Keratinocyte (primary cell): ENCODE measurements around the gene LRRN2. TPM values are rescaled to one million over a fixed set of nuclear protein-coding genes. Genes with fewer than 3 reads are reported as not detected.

ENCODE experiments used
- DNase-seq: peaks from one replicate; pipeline ENCODE4 v3.0.0-alpha.2; 2011; ENCODE audit warnings: low read depth, missing footprints, low spot score
- FAIRE-seq: peaks from 2 replicates; lab custom pipeline; 2011; peaks lifted over from hg19 to GRCh38; lab: Jason Lieb, UNC
- H2AFZ ChIP-seq: 2 replicates; pipeline ENCODE4 v1.6.0; 2012; ENCODE audit warnings: low read length, control low read depth, inconsistent platforms; ENCODE audit not compliant: control insufficient read depth
- H3K27ac ChIP-seq: 2 replicates; pipeline ENCODE4 v1.5.1; 2011; ENCODE audit warnings: low read length; ENCODE audit not compliant: control insufficient read depth, insufficient read depth
- H3K27me3 ChIP-seq: 3 replicates; pipeline ENCODE4 v1.6.0; 2011; ENCODE audit warnings: low read length; ENCODE audit not compliant: control insufficient read depth, insufficient read depth; ENCODE audit errors: extremely low read depth
- H3K36me3 ChIP-seq, 2 experiments: 2 replicates in 1 of 2; 3 replicates in 1 of 2; pipeline ENCODE4 v1.5.1; 2011; ENCODE audit warnings: low read length in 2 of 2, mild to moderate bottlenecking in 1 of 2; ENCODE audit not compliant: control insufficient read depth in 2 of 2, insufficient read depth in 2 of 2; ENCODE audit errors: extremely low read depth in 1 of 2
- H3K4me1 ChIP-seq: 3 replicates; pipeline ENCODE4 v1.5.1; 2011; ENCODE audit warnings: low read length; ENCODE audit not compliant: control insufficient read depth, insufficient read depth; ENCODE audit errors: extremely low read depth
- H3K4me2 ChIP-seq: 3 replicates; pipeline ENCODE4 v1.6.0; 2011; ENCODE audit warnings: low read depth, low read length; ENCODE audit not compliant: control insufficient read depth, insufficient read depth; ENCODE audit errors: extremely low read depth
- H3K4me3 ChIP-seq, 3 experiments: fragments of 200-600 bp in 1 of 3; sonication (generic) in 1 of 3; 2 replicates in 2 of 3; 3 replicates in 1 of 3; pipeline ENCODE4 v1.5.1; 2011 to 2016; ENCODE audit warnings: low read length in 3 of 3, mild to moderate bottlenecking in 3 of 3, control low read depth in 2 of 3, inconsistent platforms in 1 of 3, low read depth in 1 of 3, mixed read lengths in 1 of 3, mixed run types in 1 of 3, moderate library complexity in 1 of 3; ENCODE audit not compliant: control insufficient read depth in 2 of 3, insufficient read depth in 2 of 3; ENCODE audit errors: extremely low read depth in 1 of 3
- H3K79me2 ChIP-seq: 2 replicates; pipeline ENCODE4 v1.6.0; 2012; ENCODE audit warnings: low read length; ENCODE audit not compliant: control insufficient read depth, insufficient read depth
- H3K9ac ChIP-seq: 3 replicates; pipeline ENCODE4 v1.6.0; 2011; ENCODE audit warnings: low read length; ENCODE audit not compliant: control insufficient read depth, insufficient read depth; ENCODE audit errors: extremely low read depth
- H3K9me1 ChIP-seq: 3 replicates; pipeline ENCODE4 v1.6.0; 2011; ENCODE audit warnings: low read length; ENCODE audit not compliant: control insufficient read depth, insufficient read depth; ENCODE audit errors: extremely low read depth
- H3K9me3 ChIP-seq: 2 replicates; pipeline ENCODE4 v1.5.1; 2012; ENCODE audit warnings: low read depth, low read length; ENCODE audit not compliant: control insufficient read depth
- H4K20me1 ChIP-seq: 3 replicates; pipeline ENCODE4 v1.6.0; 2011; ENCODE audit warnings: low read length; ENCODE audit not compliant: control insufficient read depth, insufficient read depth; ENCODE audit errors: extremely low read depth
- EZH2 ChIP-seq: IDR thresholded peaks from one replicate; pipeline ENCODE4 v1.6.1; 2012; ENCODE audit warnings: inconsistent platforms, mild to moderate bottlenecking, low read length, moderate library complexity
- dilution Hi-C: fragments of 300-500 bp; cut with MboI; formaldehyde crosslinking; loops from one replicate; pipeline ENCODE4 v1.7.0; 2020; ENCODE audit warnings: low sequenced_read_pairs; ENCODE audit not compliant: extremely low pct_ligation_motif_present
- polyA plus RNA-seq, 5 experiments: library from polyadenylated mRNA; depleted of rRNA in 3 of 5; stranded (reverse) in 3 of 5; stranded (forward) in 1 of 5; unstranded in 1 of 5; fragments of >200 nt; gene quantifications; 1 replicate in 1 of 5; 2 replicates in 3 of 5; 3 replicates in 1 of 5; pipeline versions ENCODE4 v1.2.1 to v1.2.3, GENCODE V29; 2011 to 2012; ENCODE audit warnings: missing spikeins in 2 of 5, low read depth in 1 of 5, low replicate concordance in 1 of 5
- TF ChIP-seq, protein P1 (sequence below), 3 experiments: IDR thresholded peaks in 1 of 3; conservative IDR thresholded peaks in 1 of 3; optimal IDR thresholded peaks in 1 of 3; 2 replicates in 2 of 3; 3 replicates in 1 of 3; pipeline versions ENCODE3 to v1.5.1; 2011; ENCODE audit warnings: low read length in 3 of 3, mild to moderate bottlenecking in 3 of 3, moderate library complexity in 2 of 3, control low read depth in 1 of 3, inconsistent platforms in 1 of 3; ENCODE audit not compliant: insufficient read depth in 2 of 3; ENCODE audit errors: extremely low read depth in 1 of 3

LRRN2 gene
- polyA plus RNA-seq, 1 donor (not counting 4 experiments of a cell fraction or from before 2014, with no cell fraction given), result not detected

- Histone ChIP-seq H3K9me3 (no peaks in the 10 kb centered on the region), H3K9me1 (no peaks in the 10 kb centered on the region), H3K36me3 (no peaks in the 10 kb centered on the region), H3K4me3 (no peak overlapping the region), H3K9ac (no peak overlapping the region), H3K79me2 (no peaks in the 10 kb centered on the region), H2AFZ (no peak overlapping the region), H4K20me1 (no peaks in the 10 kb centered on the region), H3K27me3 (peaks cover 12% of the 10 kb centered on the region), H3K4me1 (no peaks in the 10 kb centered on the region), H3K4me2 (no peak overlapping the region), H3K27ac (no peak overlapping the region)
- TF ChIP-seq EZH2, result no peak
- TF ChIP-seq, protein P1, sequence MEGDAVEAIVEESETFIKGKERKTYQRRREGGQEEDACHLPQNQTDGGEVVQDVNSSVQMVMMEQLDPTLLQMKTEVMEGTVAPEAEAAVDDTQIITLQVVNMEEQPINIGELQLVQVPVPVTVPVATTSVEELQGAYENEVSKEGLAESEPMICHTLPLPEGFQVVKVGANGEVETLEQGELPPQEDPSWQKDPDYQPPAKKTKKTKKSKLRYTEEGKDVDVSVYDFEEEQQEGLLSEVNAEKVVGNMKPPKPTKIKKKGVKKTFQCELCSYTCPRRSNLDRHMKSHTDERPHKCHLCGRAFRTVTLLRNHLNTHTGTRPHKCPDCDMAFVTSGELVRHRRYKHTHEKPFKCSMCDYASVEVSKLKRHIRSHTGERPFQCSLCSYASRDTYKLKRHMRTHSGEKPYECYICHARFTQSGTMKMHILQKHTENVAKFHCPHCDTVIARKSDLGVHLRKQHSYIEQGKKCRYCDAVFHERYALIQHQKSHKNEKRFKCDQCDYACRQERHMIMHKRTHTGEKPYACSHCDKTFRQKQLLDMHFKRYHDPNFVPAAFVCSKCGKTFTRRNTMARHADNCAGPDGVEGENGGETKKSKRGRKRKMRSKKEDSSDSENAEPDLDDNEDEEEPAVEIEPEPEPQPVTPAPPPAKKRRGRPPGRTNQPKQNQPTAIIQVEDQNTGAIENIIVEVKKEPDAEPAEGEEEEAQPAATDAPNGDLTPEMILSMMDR (optimal IDR thresholded peaks at IDR 0.05 in 1 of 3, IDR thresholded peaks at IDR 0.05 in 1 of 3, conservative IDR thresholded peaks at IDR 0.05 in 1 of 3; ENCODE audit: extremely low read depth in 1 of 3, insufficient read depth in 2 of 3, low read length in 3 of 3), result no peak
- DNase-seq, result no peak
- no peak for FAIRE-seq
- dilution Hi-C loops, result no loop called here
These were observed 12.3 kb downstream of the LRRN2 start for GRCh38 chr1:204673209-204673608.

- FAIRE-seq, result no peak
- H3K27me3 ChIP-seq, result peaks cover 11% of the 10 kb centered on the region
These were observed 12.9 kb downstream of the LRRN2 start for GRCh38 chr1:204672482-204673121.

More at GRCh38 chr1:204672482-204673121, 12.9 kb downstream of the LRRN2 start:
- Histone ChIP-seq H3K4me1 (no peaks in the 10 kb centered on the region), H3K79me2 (no peaks in the 10 kb centered on the region), H2AFZ (no peak overlapping the region), H3K4me3 (no peak overlapping the region), H3K27ac (no peak overlapping the region), H3K9me3 (no peaks in the 10 kb centered on the region), H3K36me3 (no peaks in the 10 kb centered on the region), H3K9ac (no peak overlapping the region), H4K20me1 (no peaks in the 10 kb centered on the region), H3K4me2 (no peak overlapping the region), H3K9me1 (no peaks in the 10 kb centered on the region)
- dilution Hi-C loops, result no loop called here
- TF ChIP-seq, protein P1 (optimal IDR thresholded peaks at IDR 0.05 in 1 of 3, IDR thresholded peaks at IDR 0.05 in 1 of 3, conservative IDR thresholded peaks at IDR 0.05 in 1 of 3; ENCODE audit: extremely low read depth in 1 of 3, insufficient read depth in 2 of 3, low read length in 3 of 3), result no peak
- TF ChIP-seq EZH2, result no peak
- DNase-seq, result no peak
